22Rv1 (cell line): ENCODE results near the gene PSTPIP2.

Source experiments
- ZFX ChIP-seq: fragments of 450-650 bp; IDR thresholded peaks from 2 replicates; pipeline ENCODE4 v1.6.1; 2017; ENCODE audit warnings: antibody characterized with exemption, borderline replicate concordance
- TF ChIP-seq, protein P1 (sequence below): fragments of 450-650 bp; IDR thresholded peaks from 2 replicates; pipeline ENCODE4 v1.5.1; 2017; ENCODE audit warnings: mild to moderate bottlenecking

DNA sequence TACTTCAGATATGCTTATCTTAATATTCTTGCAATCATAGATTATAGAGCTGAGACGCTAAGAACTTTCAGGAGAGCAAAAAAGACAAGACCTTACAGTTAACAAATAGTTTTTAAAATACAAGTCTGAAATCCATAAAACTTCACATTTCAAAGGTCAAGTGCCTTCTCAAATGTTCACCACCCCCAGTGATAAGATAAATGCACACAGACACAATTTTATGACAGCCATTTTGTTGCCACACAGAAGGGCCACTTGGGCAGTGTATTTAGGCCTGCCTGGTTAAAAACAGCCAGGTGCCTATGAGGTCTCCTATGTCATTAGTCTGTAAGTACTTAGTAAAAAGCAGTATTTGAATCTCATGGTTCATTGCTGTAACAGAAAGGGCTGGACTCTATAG lies 8.1 kb upstream of the PSTPIP2 start:
- TF ChIP-seq, protein P1, sequence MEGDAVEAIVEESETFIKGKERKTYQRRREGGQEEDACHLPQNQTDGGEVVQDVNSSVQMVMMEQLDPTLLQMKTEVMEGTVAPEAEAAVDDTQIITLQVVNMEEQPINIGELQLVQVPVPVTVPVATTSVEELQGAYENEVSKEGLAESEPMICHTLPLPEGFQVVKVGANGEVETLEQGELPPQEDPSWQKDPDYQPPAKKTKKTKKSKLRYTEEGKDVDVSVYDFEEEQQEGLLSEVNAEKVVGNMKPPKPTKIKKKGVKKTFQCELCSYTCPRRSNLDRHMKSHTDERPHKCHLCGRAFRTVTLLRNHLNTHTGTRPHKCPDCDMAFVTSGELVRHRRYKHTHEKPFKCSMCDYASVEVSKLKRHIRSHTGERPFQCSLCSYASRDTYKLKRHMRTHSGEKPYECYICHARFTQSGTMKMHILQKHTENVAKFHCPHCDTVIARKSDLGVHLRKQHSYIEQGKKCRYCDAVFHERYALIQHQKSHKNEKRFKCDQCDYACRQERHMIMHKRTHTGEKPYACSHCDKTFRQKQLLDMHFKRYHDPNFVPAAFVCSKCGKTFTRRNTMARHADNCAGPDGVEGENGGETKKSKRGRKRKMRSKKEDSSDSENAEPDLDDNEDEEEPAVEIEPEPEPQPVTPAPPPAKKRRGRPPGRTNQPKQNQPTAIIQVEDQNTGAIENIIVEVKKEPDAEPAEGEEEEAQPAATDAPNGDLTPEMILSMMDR, result no peak
- TF ChIP-seq ZFX, result no peak
